K562 (cell line): Measurements from ENCODE around the gene SMURF1. TPM values are rescaled to one million over a fixed set of nuclear protein-coding genes. Genes with fewer than 3 reads are reported as not detected.
A peak's percentile ranks its signal among the peaks of the same experiment; 100 is the strongest.

Source experiments
- ATAC-seq: fragments of 200-7000 bp; cut with Tn5 transposase; 3 replicates; pipeline ENCODE4 v1.9.1; 2020; ENCODE audit warnings: moderate library complexity
- BruUV-seq: library from RNA; stranded (reverse); fragments of 400-500 nt; replicated peaks from 2 replicates; lab custom pipeline; 2021; lab: Mats Ljungman, UMichigan
- CTCF ChIA-PET: fragments of 300-600 bp; formaldehyde crosslinking; extraction: SDS; loops from one replicate; lab custom pipeline; 2021; ENCODE audit warnings: low intra/inter-chr PET ratio; lab: Yijun Ruan, JAX
- POLR2A ChIA-PET: fragments of 300-600, 350-650 bp; sonication (Branson Sonifier 250); formaldehyde crosslinking; extraction: SDS; loops from one replicate; lab custom pipeline; 2021; ENCODE audit warnings: antibody characterized with exemption, inconsistent platforms; lab: Yijun Ruan, JAX
- DNase-seq, 4 experiments: peaks; one replicate each; pipeline versions ENCODE4 v3.0.0 to v3.0.0-alpha.2; 2011 to 2018; ENCODE audit warnings: low spot score in 3 of 4, mixed read lengths in 3 of 4; ENCODE audit errors: extremely low read depth in 1 of 4
- FAIRE-seq: peaks from 2 replicates; lab custom pipeline; 2011; peaks lifted over from hg19 to GRCh38; lab: Jason Lieb, UNC
- H2AFZ ChIP-seq: 2 replicates; pipeline ENCODE4 v1.6.0; 2011; ENCODE audit warnings: low read depth, low read length, control low read depth, inconsistent platforms
- H3K27ac ChIP-seq: fragments of 200-600 bp; 3 replicates; pipeline ENCODE4 v1.8.0; 2011; ENCODE audit warnings: low read depth, mild to moderate bottlenecking, control low read depth, inconsistent platforms, low read length, moderate library complexity, mixed read lengths; ENCODE audit errors: extremely low read depth
- H3K27me3 ChIP-seq, 2 experiments: fragments of 300-600 bp in 1 of 2; 2 replicates in 1 of 2; 3 replicates in 1 of 2; pipeline versions ENCODE4 v1.6.0 to v1.8.0; 2011; ENCODE audit warnings: inconsistent platforms in 2 of 2, low read length in 2 of 2, mild to moderate bottlenecking in 1 of 2, mixed read lengths in 1 of 2, moderate library complexity in 1 of 2; ENCODE audit not compliant: control insufficient read depth in 2 of 2, insufficient read depth in 2 of 2
- H3K36me3 ChIP-seq: fragments of 300-600 bp; 3 replicates; pipeline ENCODE4 v1.8.0; 2011; ENCODE audit warnings: mild to moderate bottlenecking, low read length, inconsistent platforms; ENCODE audit not compliant: control insufficient read depth, insufficient read depth
- H3K4me1 ChIP-seq, 2 experiments: fragments of 200-600 bp in 1 of 2; replicated peaks in 1 of 2; 2 replicates in 1 of 2; 3 replicates in 1 of 2; pipeline versions ENCODE4 v1.5.1 to v1.8.0; 2011; ENCODE audit warnings: inconsistent platforms in 2 of 2, low read length in 2 of 2, mild to moderate bottlenecking in 1 of 2, mixed read lengths in 1 of 2, moderate library complexity in 1 of 2; ENCODE audit not compliant: control insufficient read depth in 2 of 2, insufficient read depth in 2 of 2
- H3K4me2 ChIP-seq: 2 replicates; pipeline ENCODE4 v1.6.1; 2011; ENCODE audit warnings: low read length, control low read depth, inconsistent platforms, mixed read lengths; ENCODE audit not compliant: insufficient read depth
- H3K4me3 ChIP-seq: fragments of 200-600 bp; sonication (generic), shearing (Covaris generic); 2 replicates; pipeline ENCODE4 v1.5.1; 2016; ENCODE audit warnings: control low read depth, inconsistent platforms
- H3K79me2 ChIP-seq: fragments of 200-600 bp; 3 replicates; pipeline ENCODE4 v1.8.0; 2011; ENCODE audit warnings: low read length, inconsistent platforms; ENCODE audit not compliant: control insufficient read depth, insufficient read depth
- H3K9ac ChIP-seq, 2 experiments: 2 replicates each; pipeline versions ENCODE4 v1.6.0 to v1.6.1; 2011; ENCODE audit warnings: low read depth in 2 of 2, low read length in 2 of 2, control low read depth in 1 of 2, inconsistent platforms in 1 of 2, mild to moderate bottlenecking in 1 of 2, mixed read lengths in 1 of 2; ENCODE audit not compliant: insufficient read depth in 1 of 2
- H3K9me1 ChIP-seq: one replicate; pipeline ENCODE4 v1.6.0; 2011; ENCODE audit warnings: inconsistent platforms, mild to moderate bottlenecking, low read length, moderate library complexity; ENCODE audit not compliant: control insufficient read depth, insufficient read depth
- H3K9me3 ChIP-seq: replicated peaks from 2 replicates; pipeline ENCODE4 v1.5.1; 2011; ENCODE audit warnings: low read depth, low read length, inconsistent platforms; ENCODE audit not compliant: control insufficient read depth, insufficient read depth
- H4K20me1 ChIP-seq: replicated peaks from 2 replicates; pipeline ENCODE4 v1.6.1; 2011; ENCODE audit warnings: low read length, inconsistent platforms, mixed read lengths; ENCODE audit not compliant: control insufficient read depth, insufficient read depth
- FOXJ2 ChIP-seq: fragments of 200-800 bp; sonication (Bioruptor generic); IDR thresholded peaks from 2 replicates; pipeline ENCODE4 v1.6.1; 2016; ENCODE audit warnings: missing genetic modification characterization, missing compliant biosample characterization
- FOXJ3 ChIP-seq: sonication (generic); formaldehyde crosslinking; IDR thresholded peaks from 2 replicates; pipeline ENCODE4 v1.4.0; 2020; ENCODE audit warnings: mild to moderate bottlenecking, missing genetic modification reagents
- MNT ChIP-seq, 2 experiments: fragments of 450-650 bp; conservative IDR thresholded peaks; 2 replicates each; pipeline ENCODE4 v1.6.1; 2017; ENCODE audit warnings: mild to moderate bottlenecking in 2 of 2, moderate library complexity in 2 of 2
- NCOA4 ChIP-seq: fragments of 450-650 bp; IDR thresholded peaks from 2 replicates; pipeline ENCODE4 v1.6.1; 2018; ENCODE audit warnings: mild to moderate bottlenecking; ENCODE audit not compliant: partially characterized antibody
- NFIC ChIP-seq: fragments of 450-650 bp; IDR thresholded peaks from 2 replicates; pipeline ENCODE4 v1.6.1; 2017; ENCODE audit warnings: mild to moderate bottlenecking, inconsistent platforms
- SREBF2 ChIP-seq: sonication (generic); formaldehyde crosslinking; IDR thresholded peaks from 2 replicates; pipeline ENCODE4 v1.4.0; 2020; ENCODE audit warnings: mild to moderate bottlenecking, missing genetic modification reagents
- ZBTB40 ChIP-seq, 2 experiments: fragments of 450-650 bp in 1 of 2; sonication (generic) in 1 of 2; formaldehyde crosslinking in 1 of 2; IDR thresholded peaks; 2 replicates each; pipeline versions ENCODE4 v1.7.1 to v1.9.0; 2016 to 2022; ENCODE audit warnings: inconsistent platforms in 1 of 2, mild to moderate bottlenecking in 1 of 2, missing genetic modification reagents in 1 of 2
- ZBTB8A ChIP-seq: fragments of 450-650 bp; IDR thresholded peaks from 2 replicates; pipeline ENCODE4 v1.6.1; 2018; ENCODE audit warnings: mild to moderate bottlenecking, moderate library complexity; ENCODE audit not compliant: partially characterized antibody
- ZNF316 ChIP-seq: fragments of 450-650 bp; IDR thresholded peaks from 2 replicates; pipeline ENCODE4 v1.6.1; 2016
- WGBS: fragments of 100-300 bp; shearing (Covaris generic); methylation state at CpG from one replicate; pipeline ENCODE4 v1.1.6; 2016; ENCODE audit warnings: low coverage, mixed read lengths; ENCODE audit not compliant: insufficient coverage; ENCODE audit errors: missing lambda C conversion rate; 5-methylcytosine and 5-hydroxymethylcytosine counted together
- in situ Hi-C: fragments of 300-500 bp; cut with MboI; formaldehyde crosslinking; loops from 4 replicates; pipeline ENCODE4 v1.15.0; 2018; ENCODE audit warnings: inconsistent platforms, mixed read lengths
- intact Hi-C: fragments of 100-400 bp; cut with micrococcal nuclease; formaldehyde crosslinking; loops from 2 replicates; pipeline ENCODE4 v1.14.2; 2022
- polyA plus RNA-seq, 8 experiments: library from polyadenylated mRNA; depleted of rRNA in 4 of 8; stranded (reverse) in 5 of 8; unstranded in 3 of 8; fragments of >200 nt; fragmentation: Nextera tagmentation in 2 of 8; fragmentation: Illumina TruSeq in 1 of 8; extraction: Ambion mirVana in 2 of 8; extraction: Trizol in 1 of 8; gene quantifications; 2 replicates each; pipeline versions ENCODE4 v1.2.1 to v1.2.3, GENCODE V29; 2011 to 2014; ENCODE audit warnings: inconsistent platforms in 1 of 8, missing spikeins in 1 of 8
- total RNA-seq, 7 experiments: library from RNA; depleted of rRNA in 6 of 7; stranded (reverse); fragments of >200 nt in 6 of 7; fragmentation: Illumina TruSeq in 2 of 7; extraction: Trizol in 2 of 7; gene quantifications; 2 replicates each; pipeline versions ENCODE4 v1.2.1 to v1.2.3, GENCODE V29; 2011 to 2021; ENCODE audit warnings: low replicate concordance in 1 of 7

The SMURF1 gene
- total and polyA plus RNA-seq, 9 of the 15 experiments (the other 6 are each of a cell fraction or from before 2014, with no cell fraction given), result 1.0 to 20.1 (median 12.6) TPM

- Histone ChIP-seq H3K27ac (no peak overlapping the region; the same call in 2 of the 3 replicates), H2AFZ (no peak overlapping the region), H3K4me2 (no peak overlapping the region), H4K20me1 (no peaks in the 10 kb centered on the region; the same call in 1 of the 2 replicates), H3K4me3 (no peak overlapping the region), H3K27me3 (no peaks in the 10 kb centered on the region), H3K9me3 (no peaks in the 10 kb centered on the region), H3K9ac (no peak overlapping the region), H3K4me1 (peaks cover 12 to 27% of the 10 kb centered on the region in 2 experiments; a peak in 4 of 5 replicates), H3K9me1 (no peaks in the 10 kb centered on the region), H3K36me3 (no peaks in the 10 kb centered on the region), H3K79me2 (peaks cover 77% of the 10 kb centered on the region)
- WGBS, result 71% methylated on average over 6 of the region's 6 CpGs
- ATAC-seq, result peak; percentile 47
- POLR2A ChIA-PET, result interaction anchor here (0.6 to 1.7 kb wide), 6 partner anchors 10 to 193 kb away, joined by 3 to 7 read pairs (median 5); no protein-coding TSS in a partner anchor
- peak in 2 of 4 experiments; percentile 29 to 30 for DNase-seq
- in situ Hi-C loops, result no loop called here
- FAIRE-seq, result peak; percentile 11
- intact Hi-C loops, result loop anchor here (5.0 kb wide), 1 partner anchor 36 kb away; no protein-coding TSS in a partner anchor
- no TSS peak for BruUV-seq
- CTCF ChIA-PET, result no interaction called here
- TF ChIP-seq FOXJ3 (peak; percentile 97), NCOA4 (no peak), FOXJ2 (tag) (peak; percentile 96), SREBF2 (no peak), NFIC (0 out of 2 replicates have a peak, but pooled peaks have one; percentile 7), ZBTB8A (no peak), ZBTB40 (IDR thresholded peaks at IDR 0.05) (peak; percentile 99), ZBTB40 (CRISPR knock-in tag; IDR thresholded peaks at IDR 0.05) (peak; percentile 98), ZNF316 (no peak), MNT (conservative IDR thresholded peaks at IDR 0.05) (peak in 1 of 2 experiments; percentile 28; a peak in 1 of 4 replicates)
Measured at GRCh38 chr7:99090771-99091542, 53.0 kb downstream of the SMURF1 start.
